ENCODE data around the gene KCNT1.

KCNT1 gene

DNA sequence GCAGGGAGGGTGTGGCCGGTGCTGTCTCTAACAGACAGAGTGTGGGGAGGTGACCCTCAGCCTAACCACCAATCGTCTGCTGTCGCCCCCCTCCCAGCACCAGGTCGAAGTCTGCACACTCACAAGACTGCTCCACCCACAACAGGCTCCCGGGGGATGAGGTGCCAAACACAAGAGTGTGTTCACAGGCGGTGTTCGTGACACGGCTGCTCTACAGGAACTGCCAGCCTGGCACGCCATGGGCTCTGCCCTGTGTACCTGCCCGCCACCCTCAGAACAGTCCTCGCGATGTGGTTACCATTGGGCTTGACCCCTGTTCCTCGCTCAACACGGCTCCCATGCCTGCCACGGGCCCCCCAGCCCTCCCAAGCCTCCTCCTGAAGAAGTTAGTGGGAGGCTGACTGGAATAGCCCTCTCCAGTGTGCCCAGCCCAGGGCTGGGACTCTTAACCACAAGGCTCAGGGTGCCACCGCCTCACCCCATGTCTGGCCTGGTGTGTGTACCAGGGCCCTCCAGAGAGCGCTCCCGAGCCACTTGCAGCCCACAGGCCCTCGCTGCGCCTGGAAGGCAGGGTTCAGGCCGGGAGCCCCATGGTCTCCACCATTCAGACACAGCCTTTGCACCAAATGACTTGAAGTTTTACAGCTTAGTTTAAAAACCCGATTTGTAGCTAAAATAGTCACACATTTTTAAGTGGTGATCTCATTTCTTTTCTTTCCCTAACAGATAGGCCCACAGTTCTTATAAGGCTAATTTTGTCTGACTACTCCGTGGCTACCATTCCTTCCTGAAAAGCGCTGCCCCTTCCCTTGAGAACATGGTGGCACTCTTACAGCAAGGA is 102.8 kb downstream of the KCNT1 start:
- TF ChIP-seq, protein P1, sequence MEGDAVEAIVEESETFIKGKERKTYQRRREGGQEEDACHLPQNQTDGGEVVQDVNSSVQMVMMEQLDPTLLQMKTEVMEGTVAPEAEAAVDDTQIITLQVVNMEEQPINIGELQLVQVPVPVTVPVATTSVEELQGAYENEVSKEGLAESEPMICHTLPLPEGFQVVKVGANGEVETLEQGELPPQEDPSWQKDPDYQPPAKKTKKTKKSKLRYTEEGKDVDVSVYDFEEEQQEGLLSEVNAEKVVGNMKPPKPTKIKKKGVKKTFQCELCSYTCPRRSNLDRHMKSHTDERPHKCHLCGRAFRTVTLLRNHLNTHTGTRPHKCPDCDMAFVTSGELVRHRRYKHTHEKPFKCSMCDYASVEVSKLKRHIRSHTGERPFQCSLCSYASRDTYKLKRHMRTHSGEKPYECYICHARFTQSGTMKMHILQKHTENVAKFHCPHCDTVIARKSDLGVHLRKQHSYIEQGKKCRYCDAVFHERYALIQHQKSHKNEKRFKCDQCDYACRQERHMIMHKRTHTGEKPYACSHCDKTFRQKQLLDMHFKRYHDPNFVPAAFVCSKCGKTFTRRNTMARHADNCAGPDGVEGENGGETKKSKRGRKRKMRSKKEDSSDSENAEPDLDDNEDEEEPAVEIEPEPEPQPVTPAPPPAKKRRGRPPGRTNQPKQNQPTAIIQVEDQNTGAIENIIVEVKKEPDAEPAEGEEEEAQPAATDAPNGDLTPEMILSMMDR (IDR thresholded peaks at IDR 0.05; ENCODE audit: insufficient read depth, low read length, poor library complexity, severe bottlenecking): no peak
- no peak for TF ChIP-seq EZH2phosphoT487 (conservative IDR thresholded peaks at IDR 0.05; ENCODE audit: low read length)
- H3K36me3 ChIP-seq (ENCODE audit: low read length): no peaks in the 10 kb centered on the region
- H3K4me2 ChIP-seq (ENCODE audit: low read depth, low read length, poor library complexity, severe bottlenecking): no peak overlapping the region
- no peaks in the 10 kb centered on the region for H3F3A ChIP-seq (ENCODE audit: insufficient read depth)
- H3K9me3 ChIP-seq (ENCODE audit: insufficient read depth, low read length): no peaks in the 10 kb centered on the region
- no peak overlapping the region for H3K4me3 ChIP-seq (ENCODE audit: insufficient read depth, low read length, poor library complexity, severe bottlenecking)
- no peaks in the 10 kb centered on the region for H3K9me2 ChIP-seq (replicated peaks; ENCODE audit: insufficient read depth, low read length)
- H3K27ac ChIP-seq (ENCODE audit: low read depth, low read length): no peak overlapping the region
- no peak overlapping the region for H2AFZ ChIP-seq (ENCODE audit: low read depth, low read length, severe bottlenecking)
- no peaks in the 10 kb centered on the region for H3K79me2 ChIP-seq (ENCODE audit: insufficient read depth, low read length)
- no peaks in the 10 kb centered on the region for H3K27me3 ChIP-seq (ENCODE audit: low read length)
- no peaks in the 10 kb centered on the region for H4K20me1 ChIP-seq (ENCODE audit: low read depth, low read length)
- H3K9ac ChIP-seq (ENCODE audit: low read length): no peak overlapping the region

DNA sequence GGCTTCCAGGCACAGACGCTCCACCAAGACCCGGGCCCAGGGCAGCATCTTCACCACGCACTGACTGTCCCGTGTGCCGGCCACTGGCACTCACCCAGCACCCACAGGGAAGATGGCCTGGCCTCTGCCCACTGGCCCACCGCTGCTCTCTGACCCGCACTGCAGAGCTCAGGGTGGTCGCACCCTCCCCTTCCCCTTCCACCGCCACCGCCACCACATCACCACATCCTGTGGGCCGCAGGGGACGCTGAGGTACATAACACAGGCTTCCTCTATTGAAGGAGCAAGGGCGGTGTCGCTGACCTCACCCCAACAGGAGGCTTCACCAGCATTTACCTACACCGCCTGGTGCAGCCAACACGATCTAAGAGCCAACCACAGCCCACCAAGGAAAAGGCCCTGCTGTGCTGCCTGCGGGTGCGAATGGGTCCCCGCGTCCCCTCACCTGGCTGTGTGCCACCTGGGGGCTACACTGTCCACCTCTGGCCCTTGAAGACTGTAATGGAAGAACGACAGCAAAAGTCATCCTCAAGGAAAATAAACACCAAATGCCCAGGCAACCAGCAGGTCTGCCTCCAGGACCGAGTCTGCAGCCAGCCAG is 103.5 kb downstream of the KCNT1 start:
- no peaks in the 10 kb centered on the region for H3F3A ChIP-seq (ENCODE audit: insufficient read depth)
- no peaks in the 10 kb centered on the region for H4K20me1 ChIP-seq (ENCODE audit: low read depth, low read length)
- H2AFZ ChIP-seq (ENCODE audit: low read depth, low read length, severe bottlenecking): no peak overlapping the region
- no peaks in the 10 kb centered on the region for H3K79me2 ChIP-seq (ENCODE audit: insufficient read depth, low read length)
- H3K27me3 ChIP-seq (ENCODE audit: low read length): no peaks in the 10 kb centered on the region
- TF ChIP-seq, protein P1 (IDR thresholded peaks at IDR 0.05; ENCODE audit: insufficient read depth, low read length, poor library complexity, severe bottlenecking): no peak
- TF ChIP-seq EZH2phosphoT487 (conservative IDR thresholded peaks at IDR 0.05; ENCODE audit: low read length): no peak
- H3K36me3 ChIP-seq (ENCODE audit: low read length): no peaks in the 10 kb centered on the region; the same call in 1 of the 2 replicates
- H3K27ac ChIP-seq (ENCODE audit: low read depth, low read length): no peak overlapping the region
- H3K4me3 ChIP-seq (ENCODE audit: insufficient read depth, low read length, poor library complexity, severe bottlenecking): no peak overlapping the region
- H3K9ac ChIP-seq (ENCODE audit: low read length): no peak overlapping the region
- H3K9me2 ChIP-seq (replicated peaks; ENCODE audit: insufficient read depth, low read length): no peaks in the 10 kb centered on the region
- H3K4me2 ChIP-seq (ENCODE audit: low read depth, low read length, poor library complexity, severe bottlenecking): no peak overlapping the region
- no peaks in the 10 kb centered on the region for H3K9me3 ChIP-seq (ENCODE audit: insufficient read depth, low read length)

DNA sequence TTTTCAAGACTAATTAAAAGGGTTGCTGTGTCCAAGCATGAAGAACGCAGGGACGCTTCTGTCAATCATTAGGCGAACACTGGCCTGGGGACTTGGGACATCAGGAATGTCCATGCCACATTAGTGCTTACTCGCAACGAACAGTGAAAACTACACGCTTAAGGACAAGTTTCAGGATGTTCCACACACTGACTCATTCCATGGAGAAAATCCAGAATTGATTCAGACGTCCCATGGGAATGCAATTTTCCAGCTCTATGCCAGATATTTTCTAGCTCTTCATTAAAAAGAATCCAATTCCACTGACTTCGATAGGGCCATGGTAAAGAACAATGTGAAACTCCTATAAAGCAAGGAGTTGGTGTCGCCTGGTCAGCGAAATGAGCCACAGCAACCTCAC is 107.2 kb downstream of the KCNT1 start:
- Histone ChIP-seq H3F3A (ENCODE audit: insufficient read depth) (no peaks in the 10 kb centered on the region), H3K9me2 (replicated peaks; ENCODE audit: insufficient read depth, low read length) (no peaks in the 10 kb centered on the region), H4K20me1 (ENCODE audit: low read depth, low read length) (no peaks in the 10 kb centered on the region), H3K4me3 (ENCODE audit: insufficient read depth, low read length, poor library complexity, severe bottlenecking) (no peak overlapping the region), H3K27me3 (ENCODE audit: low read length) (no peaks in the 10 kb centered on the region), H3K9ac (ENCODE audit: low read length) (no peak overlapping the region), H3K36me3 (ENCODE audit: low read length) (no peaks in the 10 kb centered on the region; the same call in 1 of the 2 replicates), H3K9me3 (ENCODE audit: insufficient read depth, low read length) (no peaks in the 10 kb centered on the region), H3K79me2 (ENCODE audit: insufficient read depth, low read length) (no peaks in the 10 kb centered on the region), H3K4me2 (ENCODE audit: low read depth, low read length, poor library complexity, severe bottlenecking) (no peak overlapping the region), H3K27ac (ENCODE audit: low read depth, low read length) (no peak overlapping the region), H2AFZ (ENCODE audit: low read depth, low read length, severe bottlenecking) (no peak overlapping the region)
- no peak for TF ChIP-seq EZH2phosphoT487 (conservative IDR thresholded peaks at IDR 0.05; ENCODE audit: low read length)
- TF ChIP-seq, protein P1 (IDR thresholded peaks at IDR 0.05; ENCODE audit: insufficient read depth, low read length, poor library complexity, severe bottlenecking): no peak
